22Rv1 (cell line): Measurements from ENCODE around the gene PPY.

Source experiments
- ZFX ChIP-seq: fragments of 450-650 bp; IDR thresholded peaks from 2 replicates; pipeline ENCODE4 v1.6.1; 2017; ENCODE audit warnings: antibody characterized with exemption, borderline replicate concordance
- TF ChIP-seq, protein P1 (sequence below): fragments of 450-650 bp; IDR thresholded peaks from 2 replicates; pipeline ENCODE4 v1.5.1; 2017; ENCODE audit warnings: mild to moderate bottlenecking

- TF ChIP-seq, protein P1, sequence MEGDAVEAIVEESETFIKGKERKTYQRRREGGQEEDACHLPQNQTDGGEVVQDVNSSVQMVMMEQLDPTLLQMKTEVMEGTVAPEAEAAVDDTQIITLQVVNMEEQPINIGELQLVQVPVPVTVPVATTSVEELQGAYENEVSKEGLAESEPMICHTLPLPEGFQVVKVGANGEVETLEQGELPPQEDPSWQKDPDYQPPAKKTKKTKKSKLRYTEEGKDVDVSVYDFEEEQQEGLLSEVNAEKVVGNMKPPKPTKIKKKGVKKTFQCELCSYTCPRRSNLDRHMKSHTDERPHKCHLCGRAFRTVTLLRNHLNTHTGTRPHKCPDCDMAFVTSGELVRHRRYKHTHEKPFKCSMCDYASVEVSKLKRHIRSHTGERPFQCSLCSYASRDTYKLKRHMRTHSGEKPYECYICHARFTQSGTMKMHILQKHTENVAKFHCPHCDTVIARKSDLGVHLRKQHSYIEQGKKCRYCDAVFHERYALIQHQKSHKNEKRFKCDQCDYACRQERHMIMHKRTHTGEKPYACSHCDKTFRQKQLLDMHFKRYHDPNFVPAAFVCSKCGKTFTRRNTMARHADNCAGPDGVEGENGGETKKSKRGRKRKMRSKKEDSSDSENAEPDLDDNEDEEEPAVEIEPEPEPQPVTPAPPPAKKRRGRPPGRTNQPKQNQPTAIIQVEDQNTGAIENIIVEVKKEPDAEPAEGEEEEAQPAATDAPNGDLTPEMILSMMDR, result no peak
- TF ChIP-seq ZFX, result no peak
Measured at GRCh38 chr17:43978078-43978477, 35.8 kb upstream of the PPY start.
